Renal cortex interstitium (tissue), 11 donors: ENCODE measurements around the gene FBXL12. TPM values are rescaled to one million over a fixed set of nuclear protein-coding genes. Genes with fewer than 3 reads are reported as not detected.
"Not testable (repeated sequence)": the region's sequence is repeated elsewhere in the genome, so short reads cannot be mapped to it uniquely, and the experiment has no call there.

Source experiments
- DNase-seq, 11 donors: peaks; one replicate each; pipeline ENCODE4 v3.0.0-alpha.2; 2013; ENCODE audit warnings: low read depth in 9 of 11, low spot score in 4 of 11; ENCODE audit errors: extremely low read depth in 1 of 11
- polyA plus RNA-seq, 3 donors: library from polyadenylated mRNA; unstranded; fragments of 120-200 nt; gene quantifications; one replicate each; pipeline ENCODE4 v1.2.1, GENCODE V29; 2013; ENCODE audit not compliant: insufficient read length in 3 of 3

The FBXL12 gene
- polyA plus RNA-seq, 3 donors, result 26.6 to 35.3 (median 29.2) TPM

DNA sequence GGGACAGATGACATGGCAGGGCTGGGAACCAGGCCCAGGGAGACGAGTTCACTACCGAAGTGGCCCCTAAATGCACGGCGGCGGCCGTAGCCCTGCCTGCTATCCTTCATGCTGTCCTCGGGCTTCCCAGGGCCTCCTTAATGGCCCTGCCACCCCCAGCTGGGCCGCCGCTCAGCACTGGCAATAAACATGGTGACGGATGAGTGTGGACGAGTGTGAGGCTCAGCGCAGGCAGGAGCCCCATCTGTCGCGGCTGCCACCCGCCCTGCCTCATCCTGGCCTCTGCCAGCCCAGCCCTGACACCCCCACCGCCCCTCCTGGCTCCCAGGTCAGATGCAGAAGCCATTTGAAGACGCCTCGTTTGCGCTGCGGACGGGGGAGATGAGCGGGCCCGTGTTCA, 29.9 kb upstream of the FBXL12 start:
- no peak for DNase-seq

DNA sequence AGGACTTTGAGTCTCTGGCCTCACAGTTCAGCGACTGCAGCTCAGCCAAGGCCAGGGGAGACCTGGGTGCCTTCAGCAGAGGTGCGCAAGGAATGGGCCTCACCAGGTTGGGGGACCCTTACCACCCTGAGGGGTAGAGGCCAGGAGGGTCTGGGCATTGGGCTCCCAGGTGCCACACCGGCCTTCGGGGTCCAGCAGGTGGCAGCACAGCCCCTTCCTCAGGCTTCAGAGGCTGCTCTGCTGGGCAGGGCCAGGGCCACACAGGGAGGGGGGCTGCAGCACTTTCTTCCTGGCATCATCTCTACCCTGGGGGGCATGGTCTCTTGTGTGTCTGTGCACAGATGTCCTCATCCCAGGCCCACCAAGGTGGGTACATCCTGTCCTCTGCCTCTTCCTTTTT, 29.2 kb upstream of the FBXL12 start:
- DNase-seq, result no peak

DNA sequence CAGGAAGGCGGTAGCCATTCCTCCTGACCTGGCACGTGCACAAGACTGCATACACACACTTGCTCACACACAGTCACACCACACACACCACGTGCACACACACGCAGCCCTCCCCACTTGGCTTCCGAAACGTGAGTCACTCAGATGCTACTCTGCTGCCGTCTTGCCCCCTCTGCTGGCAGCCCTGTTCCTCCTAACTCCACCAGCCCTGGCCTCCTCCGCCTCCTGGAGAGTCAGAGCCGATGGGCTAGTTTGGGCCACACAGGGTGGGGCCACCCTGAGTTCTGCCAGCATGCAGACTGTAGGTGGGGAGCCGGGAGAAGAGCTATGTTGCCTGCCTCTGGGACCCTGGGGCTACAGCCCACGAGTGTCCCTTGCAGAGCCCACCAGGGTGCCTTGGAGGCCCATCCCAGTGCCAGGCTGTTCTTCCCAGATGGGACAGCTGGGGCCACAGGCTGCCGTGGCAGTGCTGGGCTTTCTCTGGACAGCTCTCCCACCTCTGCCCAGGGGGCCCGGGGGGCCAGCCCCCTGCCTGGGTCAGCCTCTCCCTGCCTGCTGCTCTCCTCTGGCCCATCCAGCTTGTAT, 28.3 kb upstream of the FBXL12 start:
- no peak for DNase-seq

DNA sequence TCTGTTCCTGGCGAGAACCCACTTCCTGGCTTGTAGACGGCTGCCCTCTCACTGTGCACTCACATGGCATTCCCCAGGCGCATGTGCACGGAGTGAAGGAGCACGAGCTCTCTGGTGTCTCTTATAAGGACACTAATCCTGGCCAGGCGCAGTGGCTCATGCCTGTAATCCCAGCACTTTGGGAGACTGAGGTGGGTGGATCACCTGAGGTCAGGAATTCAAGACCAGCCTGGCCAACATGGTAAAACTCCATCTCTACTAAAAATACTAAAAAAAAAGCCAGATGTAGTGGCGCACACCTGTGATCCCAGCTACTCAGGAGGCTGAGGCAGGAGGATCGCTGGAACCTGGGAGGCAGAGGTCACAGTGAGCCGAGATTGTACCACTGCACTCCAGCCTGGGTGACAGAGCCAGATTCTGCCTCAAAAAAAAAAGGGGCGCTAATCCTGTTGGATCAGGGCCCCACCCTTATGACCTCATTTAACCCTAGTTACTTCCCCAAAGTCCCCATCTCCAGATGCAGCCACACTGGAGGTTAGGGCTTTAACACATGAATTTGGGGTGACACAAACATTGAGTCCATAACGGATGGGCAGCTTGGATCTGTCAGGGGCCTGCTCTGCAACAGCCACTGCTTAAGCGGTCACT, 24.9 kb upstream of the FBXL12 start:
- not testable (repeated sequence) for DNase-seq

DNA sequence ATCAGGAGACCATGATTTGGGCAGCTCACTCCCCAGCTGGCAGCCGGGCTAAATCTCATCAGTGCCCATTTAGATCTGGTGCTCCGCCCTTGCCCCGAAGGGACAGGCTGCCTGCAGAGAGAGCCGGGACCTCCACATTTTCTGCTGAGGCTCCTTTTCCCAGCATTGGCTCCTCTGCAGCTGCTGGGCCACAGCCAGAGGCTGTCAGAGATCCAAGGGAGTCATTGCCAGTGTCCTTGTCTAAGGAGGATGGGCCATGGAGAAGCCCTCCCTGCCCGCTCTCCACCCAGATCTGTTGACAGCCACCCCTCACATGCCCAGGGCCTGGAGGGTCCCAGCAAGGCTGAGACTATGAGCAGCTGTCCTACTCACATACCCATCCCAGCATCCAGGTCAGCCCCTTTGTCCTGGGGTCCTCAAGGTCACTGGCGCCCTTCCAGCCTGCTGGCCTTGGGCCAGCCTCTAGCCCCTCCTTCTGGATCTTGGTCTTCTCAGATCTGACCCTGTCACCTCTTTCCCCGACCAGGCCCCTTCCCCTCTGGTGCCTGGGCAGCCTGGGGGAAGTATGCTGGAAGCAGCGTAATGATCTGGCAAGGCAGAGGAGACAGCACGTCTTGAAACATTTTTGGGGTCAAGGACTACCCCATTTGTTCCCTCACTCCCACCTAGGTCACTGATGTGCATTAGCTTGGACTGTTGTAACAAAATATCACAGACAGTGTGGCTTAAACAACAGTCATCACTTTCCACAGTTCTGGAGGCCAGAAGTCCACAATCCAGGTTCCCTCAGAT, 24.2 kb upstream of the FBXL12 start:
- no peak for DNase-seq

DNA sequence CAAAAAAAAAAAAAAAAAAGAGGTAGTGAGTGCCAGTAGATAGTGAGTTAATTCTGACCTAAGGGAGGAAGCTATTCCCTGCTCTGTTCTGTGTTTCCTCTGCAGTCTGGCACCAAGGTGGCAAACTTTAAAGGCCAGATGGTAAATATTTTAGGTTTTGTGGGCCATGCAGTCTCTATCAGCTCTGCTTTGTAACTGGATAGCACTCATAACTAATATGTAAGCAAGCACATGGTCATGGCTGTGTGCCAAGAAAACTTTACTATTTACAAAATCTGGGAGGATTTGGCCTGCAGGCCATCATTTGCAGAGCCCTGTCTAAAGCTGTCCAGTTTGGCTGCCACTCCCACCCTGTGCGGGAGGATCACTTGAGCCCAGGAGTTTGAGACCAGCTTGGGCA, 20.5 kb upstream of the FBXL12 start:
- no peak for DNase-seq

DNA sequence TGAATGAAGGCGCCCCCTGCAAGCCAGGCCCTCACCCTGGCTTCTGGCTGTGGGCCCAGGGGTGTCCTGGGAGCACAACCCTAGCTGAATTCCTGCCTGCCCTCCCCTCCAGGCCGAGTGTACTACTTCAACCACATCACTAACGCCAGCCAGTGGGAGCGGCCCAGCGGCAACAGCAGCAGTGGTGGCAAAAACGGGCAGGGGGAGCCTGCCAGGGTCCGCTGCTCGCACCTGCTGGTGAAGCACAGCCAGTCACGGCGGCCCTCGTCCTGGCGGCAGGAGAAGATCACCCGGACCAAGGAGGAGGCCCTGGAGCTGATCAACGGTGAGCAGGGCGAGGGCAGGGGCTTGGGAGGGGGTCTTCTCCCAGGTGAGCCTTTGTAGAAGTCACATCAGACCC, 19.4 kb upstream of the FBXL12 start:
- no peak for DNase-seq

DNA sequence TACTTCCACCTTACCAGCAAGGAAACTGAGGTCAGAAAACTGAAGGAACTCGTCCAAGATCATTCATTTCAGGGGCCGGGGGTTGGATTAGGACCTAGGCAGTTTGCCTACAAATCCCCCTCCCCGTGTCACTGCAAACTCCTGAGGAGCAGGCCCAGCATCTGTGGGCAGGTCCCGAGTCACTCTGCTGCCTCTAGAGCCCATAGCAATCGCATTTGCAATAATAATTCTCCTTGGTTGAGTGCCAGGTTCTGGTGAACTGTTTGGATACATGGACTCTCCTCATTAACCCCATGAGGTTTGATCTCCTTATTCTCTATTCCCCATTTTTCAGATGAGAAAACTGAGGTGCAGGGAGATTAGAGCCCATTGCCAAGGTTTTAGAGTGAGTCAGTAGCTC, 17.1 kb upstream of the FBXL12 start:
- DNase-seq, result no peak

DNA sequence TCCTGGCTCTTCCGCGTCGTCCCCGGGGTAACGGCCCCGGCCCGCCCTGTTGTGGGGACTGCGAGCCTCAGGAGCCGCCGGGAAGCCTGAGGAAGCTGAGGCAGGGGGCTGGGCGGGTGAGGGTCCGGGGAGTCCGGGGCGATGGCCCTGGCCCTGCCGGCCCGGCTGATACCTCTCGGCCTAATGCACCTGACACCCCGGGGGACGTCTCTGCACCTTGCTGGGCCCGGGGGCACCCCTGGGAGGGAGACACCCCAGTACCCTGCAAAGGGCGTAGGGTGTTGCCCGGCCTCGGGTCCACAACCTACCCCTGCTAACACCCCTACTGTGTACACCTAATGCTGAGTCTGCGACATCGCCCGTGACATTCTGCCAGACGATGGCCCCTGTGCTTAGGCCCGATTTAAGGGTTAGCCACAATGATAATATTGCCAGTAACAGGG, 16.6 kb upstream of the FBXL12 start:
- no peak for DNase-seq

DNA sequence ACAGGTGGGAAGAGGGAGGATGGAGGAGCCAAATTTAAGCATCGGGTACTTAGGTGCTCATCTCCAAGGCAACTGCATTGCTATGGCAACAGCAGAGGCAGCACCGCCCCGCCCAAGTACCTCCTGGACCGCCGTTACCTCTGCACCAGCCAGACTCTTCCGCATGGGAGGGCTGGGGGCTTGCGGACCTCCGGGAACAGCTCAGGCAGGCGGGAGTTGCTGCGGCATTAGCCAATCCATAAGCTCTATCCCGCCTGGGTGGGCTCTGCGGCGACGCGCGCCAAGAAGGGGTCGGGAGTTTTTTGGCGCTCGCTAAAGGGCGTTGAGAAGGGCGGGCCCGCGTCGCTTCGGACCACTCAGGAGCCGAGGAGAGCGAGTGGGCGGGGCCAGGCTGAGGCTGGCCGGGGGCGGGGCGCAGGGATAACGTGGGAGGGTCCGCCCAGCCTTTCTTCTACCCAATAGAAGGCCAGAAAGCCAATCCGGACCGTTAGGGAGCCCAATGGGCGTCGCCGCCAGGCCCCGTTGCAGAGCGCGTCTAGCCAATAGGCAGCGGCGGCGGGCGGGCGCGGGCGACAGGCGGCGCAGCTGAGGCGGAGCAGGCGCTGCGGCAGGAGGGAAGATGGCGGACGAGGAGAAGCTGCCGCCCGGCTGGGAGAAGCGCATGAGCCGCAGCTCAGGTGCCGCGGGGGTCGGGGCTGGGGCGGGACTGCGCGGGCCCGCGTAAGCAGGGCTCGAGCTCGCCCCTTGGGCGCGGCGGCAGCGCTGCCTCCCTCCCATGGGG, 16.0 kb upstream of the FBXL12 start, which contains the start of gene PIN1:
PIN1 (plus strand) TSS at position 593 of the 781 bp plus-strand sequence; CDS start at position 620, 27 bp downstream.
- peak; percentile 92 to 99 (median 98) for DNase-seq

DNA sequence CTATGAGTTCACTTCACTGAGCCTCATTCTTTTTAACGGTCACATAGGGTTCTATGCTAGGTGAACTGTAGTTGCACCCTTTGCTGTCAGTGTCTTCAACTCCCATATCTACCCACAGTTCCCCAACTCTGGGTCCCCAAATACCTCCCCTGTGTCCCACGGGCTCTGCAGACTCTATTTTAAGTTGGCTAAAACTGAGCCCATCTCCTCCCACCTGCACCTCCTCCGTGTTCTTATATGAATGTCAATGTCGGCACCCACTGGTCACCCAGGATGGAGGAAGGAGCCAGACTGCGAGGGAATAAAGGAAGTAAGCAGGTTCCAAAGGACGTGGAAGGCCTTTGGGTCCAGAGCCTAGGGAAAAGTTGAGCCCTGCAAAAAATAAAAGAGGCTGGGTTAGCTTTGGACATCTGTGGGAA, 15.4 kb upstream of the FBXL12 start:
- DNase-seq, result no peak

DNA sequence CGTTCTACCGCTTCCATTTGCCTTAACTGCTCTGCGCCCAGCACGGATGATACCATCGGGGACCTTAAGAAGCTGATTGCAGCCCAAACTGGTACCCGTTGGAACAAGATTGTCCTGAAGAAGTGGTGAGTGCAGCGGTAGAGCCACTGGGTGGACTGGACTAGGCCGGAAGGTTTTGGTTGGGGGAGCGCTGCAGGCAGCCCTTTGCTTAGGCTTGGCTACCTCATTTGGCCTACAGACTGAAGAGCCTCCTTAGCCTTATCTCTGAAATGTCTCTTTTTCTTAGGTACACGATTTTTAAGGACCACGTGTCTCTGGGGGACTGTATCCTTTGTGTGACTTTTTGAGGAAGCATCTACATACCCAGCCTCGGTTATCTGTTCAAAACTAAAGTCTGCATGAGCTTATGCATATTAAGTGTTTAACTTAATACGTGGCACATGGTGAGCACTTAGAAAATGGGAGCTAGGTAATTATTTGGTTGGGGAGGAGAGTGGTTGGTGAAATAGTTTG, 9.7 kb upstream of the FBXL12 start:
- no peak for DNase-seq

DNA sequence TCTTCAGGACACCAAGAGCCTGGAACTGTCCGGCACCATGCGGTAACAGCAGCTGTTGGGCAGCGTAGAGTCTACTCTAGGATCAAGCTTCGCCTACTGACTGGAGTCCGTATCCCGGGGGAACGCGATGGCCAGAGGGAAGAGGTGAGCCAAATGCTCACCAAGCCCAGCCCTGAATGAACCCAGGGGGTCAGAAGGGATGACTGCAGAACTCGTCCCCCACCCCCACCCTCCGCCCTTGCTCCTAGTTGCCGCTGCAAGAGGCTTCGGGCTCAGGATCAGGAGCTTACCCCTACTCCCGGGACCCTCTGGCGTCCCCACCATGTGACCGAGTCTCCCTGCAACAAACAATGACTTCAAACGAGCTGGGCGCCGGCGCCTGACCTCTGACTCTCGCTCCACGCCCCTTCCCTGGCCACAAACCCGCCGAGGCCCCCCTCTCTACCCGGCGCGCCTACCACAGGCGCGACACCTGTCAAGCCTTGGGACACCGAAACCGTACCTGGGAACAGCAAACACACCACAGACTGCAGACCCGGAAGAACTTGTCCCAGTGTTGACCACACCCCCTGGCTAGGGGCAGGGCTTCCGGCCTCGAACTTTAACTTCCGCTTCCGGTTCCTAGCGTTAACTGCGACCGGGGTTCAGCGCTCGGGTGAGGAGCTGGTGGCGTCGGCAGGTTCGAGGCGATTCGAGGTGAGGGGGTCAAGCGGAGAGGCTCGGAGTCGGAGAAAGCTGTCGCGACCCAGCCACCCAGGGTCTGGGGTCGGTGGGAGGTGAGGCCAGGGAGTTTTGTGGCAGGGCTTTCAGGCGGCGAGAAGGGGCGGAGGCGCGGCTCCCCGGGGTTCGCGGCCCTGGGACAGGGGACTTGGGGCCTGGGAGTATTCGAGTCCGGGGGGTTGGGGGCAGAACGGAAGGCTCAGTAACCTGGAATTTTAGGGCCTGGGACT, 8.7 kb upstream of the FBXL12 start, which contains the start of gene UBL5:
UBL5 (plus strand) TSS at position 630 of the 950 bp plus-strand sequence. CDS start 420 bp downstream, outside the sequence.
- peak; percentile 74 to 91 (median 86) for DNase-seq

DNA sequence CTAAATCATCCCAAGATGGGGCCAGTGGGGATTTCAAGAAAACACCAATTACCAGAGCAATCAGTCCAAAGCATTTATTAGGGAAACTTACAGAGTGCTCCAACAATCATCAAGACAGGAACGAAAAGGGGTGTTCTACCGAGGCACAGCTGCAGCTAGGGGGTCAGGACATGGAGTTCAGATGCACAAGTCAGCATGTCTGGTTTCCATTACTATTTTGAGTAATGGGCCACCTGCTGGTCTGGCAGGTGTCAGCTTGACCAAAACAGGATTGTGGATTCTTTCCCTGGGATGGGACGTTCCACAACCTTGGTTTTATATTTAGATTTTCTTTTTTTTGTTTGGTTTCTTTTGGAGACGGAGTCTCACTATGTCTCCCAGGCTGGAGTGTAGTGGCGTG, 4.9 kb upstream of the FBXL12 start:
- no peak for DNase-seq

DNA sequence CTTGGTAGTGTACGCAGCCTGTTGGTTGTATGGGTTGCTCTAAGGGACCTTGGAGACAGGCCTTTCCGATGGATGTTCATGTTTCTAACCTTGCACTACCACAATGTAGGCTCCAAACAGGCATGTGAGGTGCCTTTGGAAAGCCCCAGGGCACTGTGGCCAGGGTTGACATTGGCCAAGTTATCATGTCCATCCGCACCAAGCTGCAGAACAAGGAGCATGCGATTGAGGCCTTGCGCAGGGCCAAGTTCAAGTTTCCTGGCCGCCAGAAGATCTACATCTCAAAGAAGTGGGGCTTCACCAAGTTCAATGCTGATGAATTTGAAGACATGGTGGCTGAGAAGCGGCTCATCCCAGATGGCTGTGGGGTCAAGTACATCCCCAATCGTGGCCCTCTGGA, 1.2 kb upstream of the FBXL12 start:
- not testable (repeated sequence) for DNase-seq

DNA sequence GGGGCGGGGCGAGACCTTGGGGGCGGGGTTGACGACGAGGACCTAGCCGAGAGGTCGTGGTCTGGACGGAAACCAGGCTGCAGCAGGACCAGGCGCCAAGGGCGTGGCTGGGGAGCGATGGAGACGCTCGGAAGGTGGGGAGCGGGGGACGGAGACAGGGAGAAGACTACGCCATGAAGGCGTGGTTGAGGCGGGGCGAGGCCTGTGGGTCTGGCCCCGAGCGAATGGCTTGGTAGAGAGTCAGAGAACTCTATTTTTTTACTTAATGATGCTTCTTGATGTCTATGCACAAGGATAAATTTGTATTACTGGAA, 674 bp upstream of the FBXL12 start:
- DNase-seq, result no peak

DNA sequence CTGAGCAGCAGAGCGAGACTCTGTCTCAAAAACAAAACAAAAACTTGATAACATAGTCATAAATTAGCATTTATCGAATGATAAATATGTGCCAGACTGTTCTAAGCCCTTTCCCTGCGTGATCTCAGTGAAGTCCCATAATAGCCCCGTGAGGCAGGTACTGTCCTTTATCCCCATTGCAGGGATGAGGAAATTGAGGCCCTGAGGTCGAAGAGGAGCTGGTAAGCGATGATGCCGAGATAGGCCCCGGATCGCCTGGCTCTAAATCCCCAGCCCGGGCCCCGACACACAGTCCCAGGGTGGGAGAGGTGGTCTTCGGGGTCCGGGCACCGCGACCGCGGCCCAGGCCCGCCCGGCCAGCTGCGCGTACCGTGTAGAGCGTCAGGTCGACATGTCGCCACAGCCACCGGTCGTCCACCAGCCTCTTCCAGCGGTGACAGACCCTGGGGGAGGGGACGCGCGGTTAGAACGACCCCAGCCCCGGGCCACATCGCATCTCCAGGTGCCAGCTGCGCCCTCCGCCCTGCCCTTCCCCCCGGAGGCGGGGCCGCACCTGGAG, 625 bp downstream of the FBXL12 start:
- DNase-seq, result no peak

DNA sequence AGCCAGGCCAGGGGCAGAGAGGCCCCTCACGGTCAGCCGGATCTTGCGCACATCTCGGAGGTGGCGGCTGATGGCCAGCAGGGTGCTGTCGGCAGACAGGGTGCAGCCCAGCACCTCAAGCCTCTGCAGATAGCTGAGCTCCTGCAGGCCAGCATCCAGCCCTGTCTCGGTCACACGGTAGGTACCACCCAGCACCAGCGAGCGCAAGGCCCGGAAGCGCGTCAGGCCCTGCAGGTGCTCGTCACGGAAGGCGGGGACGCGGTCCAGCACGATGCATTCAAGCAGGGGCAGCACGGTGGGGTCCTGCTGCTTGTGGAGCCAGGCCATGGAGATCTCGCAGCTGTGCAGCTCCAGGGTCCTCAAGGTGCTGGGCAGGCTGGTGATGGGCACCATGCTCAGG, 7.7 kb downstream of the FBXL12 start:
- no peak for DNase-seq
